ENCODE data around the gene FASTKD2. TPM values are rescaled to one million over a fixed set of nuclear protein-coding genes. Genes with fewer than 3 reads are reported as not detected.

FASTKD2 gene
- 10 to 100 TPM; 39.2 to 67.0 (median 46.2) TPM for total RNA-seq

DNA sequence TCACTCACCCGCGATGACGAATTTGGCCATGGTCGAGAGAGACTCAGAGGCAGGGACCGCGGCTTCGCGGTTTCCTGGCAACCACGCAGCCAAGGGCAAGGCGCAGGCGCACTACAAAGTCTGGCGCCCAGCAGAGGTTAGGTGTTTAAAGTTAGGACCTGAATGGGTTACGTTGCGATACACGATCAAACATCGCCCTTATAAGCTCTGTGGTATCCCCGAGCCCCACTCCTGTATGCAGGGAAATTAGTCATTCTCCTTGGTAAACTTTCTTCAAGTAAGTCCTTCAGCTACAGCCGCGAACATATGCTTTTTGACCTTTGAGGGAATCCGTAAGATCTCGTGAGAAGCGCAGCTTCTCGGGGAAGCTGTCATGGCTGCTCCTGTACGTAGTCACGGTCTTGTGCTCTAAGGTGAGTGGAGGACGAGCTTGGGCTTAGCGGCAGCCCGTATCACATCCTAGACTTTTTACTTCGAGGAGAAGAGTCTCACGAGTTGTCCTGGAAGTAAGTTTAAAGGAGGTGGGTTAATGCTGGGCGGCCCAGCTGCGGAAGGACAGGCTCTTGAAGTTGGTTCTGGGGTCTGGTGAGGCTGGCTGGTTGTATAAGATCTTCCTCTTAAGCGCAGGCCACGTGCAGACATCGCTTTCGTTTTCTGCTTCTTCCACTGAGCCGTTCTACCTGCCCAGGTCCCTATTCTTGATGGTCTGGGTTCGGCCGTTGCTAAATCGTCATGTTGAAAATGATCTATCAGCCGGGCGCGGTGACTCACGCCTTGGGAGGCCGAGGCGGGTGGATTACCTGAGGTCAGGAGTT is at the start of gene FASTKD2, which contains the start of gene MDH1B:
TSS of gene FASTKD2 (plus strand) at position 365 of the 815 bp plus-strand sequence. CDS start 1,088 bp downstream, outside the sequence.
TSS of gene MDH1B (minus strand) at position 87 of the 815 bp plus-strand sequence. CDS start at position 30, 57 bp downstream.
- 1% methylated on average over 33 to 46 of the region's 46 CpGs for WGBS, 2 donors
- H3K4me1 ChIP-seq = peaks cover 9 to 10% of the 10 kb centered on the region in 2 donors
- no peaks in the 10 kb centered on the region for H3K27me3 ChIP-seq
- peak within 1 kb of the TSS; percentile 57 to 89 (median 89) for H3K27ac ChIP-seq
- DNase-seq = peak; percentile 85 to 86
- TF ChIP-seq, protein P1, sequence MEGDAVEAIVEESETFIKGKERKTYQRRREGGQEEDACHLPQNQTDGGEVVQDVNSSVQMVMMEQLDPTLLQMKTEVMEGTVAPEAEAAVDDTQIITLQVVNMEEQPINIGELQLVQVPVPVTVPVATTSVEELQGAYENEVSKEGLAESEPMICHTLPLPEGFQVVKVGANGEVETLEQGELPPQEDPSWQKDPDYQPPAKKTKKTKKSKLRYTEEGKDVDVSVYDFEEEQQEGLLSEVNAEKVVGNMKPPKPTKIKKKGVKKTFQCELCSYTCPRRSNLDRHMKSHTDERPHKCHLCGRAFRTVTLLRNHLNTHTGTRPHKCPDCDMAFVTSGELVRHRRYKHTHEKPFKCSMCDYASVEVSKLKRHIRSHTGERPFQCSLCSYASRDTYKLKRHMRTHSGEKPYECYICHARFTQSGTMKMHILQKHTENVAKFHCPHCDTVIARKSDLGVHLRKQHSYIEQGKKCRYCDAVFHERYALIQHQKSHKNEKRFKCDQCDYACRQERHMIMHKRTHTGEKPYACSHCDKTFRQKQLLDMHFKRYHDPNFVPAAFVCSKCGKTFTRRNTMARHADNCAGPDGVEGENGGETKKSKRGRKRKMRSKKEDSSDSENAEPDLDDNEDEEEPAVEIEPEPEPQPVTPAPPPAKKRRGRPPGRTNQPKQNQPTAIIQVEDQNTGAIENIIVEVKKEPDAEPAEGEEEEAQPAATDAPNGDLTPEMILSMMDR (IDR thresholded peaks at IDR 0.05) = no peak
- TF ChIP-seq POLR2A (IDR thresholded peaks at IDR 0.05) = peak in 1 of 2 donors; percentile 43
- H3K9me3 ChIP-seq = no peaks in the 10 kb centered on the region
- H3K4me3 ChIP-seq (replicated peaks in 1 of 3) = peak within 1 kb of the TSS; percentile 42 to 68 (median 68)
- peaks cover 0 to 7% of the 10 kb centered on the region in 2 donors for H3K36me3 ChIP-seq
- intact Hi-C loops (cut with DNase I) = no loop called here

DNA sequence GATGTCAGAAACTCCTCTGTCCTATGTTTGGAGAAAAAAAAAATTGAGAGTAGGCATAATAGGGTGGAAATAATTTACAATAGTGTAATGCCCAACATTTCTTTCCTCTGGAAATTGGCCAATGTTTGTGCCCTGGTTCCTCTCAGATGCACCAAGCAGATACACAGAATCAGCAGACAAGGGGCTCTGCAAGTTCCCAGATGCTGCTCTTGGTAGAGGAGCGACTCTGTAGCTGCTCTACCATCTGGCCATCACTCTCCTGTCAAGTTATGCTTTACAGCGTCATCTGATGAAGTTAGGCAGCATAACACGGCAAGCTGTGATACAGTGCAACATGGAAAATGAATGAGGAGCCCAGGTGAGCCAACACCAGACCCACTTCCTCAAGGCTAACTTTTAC is 48.8 kb upstream of the FASTKD2 start:
- no peak for DNase-seq
- WGBS, 2 donors = 74 to 91% methylated on average over 3 of the region's 3 CpGs
- Histone ChIP-seq H3K36me3 (no peaks in the 10 kb centered on the region), H3K4me3 (replicated peaks in 1 of 3) (no peak overlapping the region), H3K4me1 (no peaks in the 10 kb centered on the region), H3K9me3 (no peaks in the 10 kb centered on the region), H3K27me3 (no peaks in the 10 kb centered on the region), H3K27ac (no peak overlapping the region)
- TF ChIP-seq, protein P1 (IDR thresholded peaks at IDR 0.05) = no peak
- no peak for TF ChIP-seq POLR2A (IDR thresholded peaks at IDR 0.05)
- intact Hi-C loops (cut with DNase I) = no loop called here

DNA sequence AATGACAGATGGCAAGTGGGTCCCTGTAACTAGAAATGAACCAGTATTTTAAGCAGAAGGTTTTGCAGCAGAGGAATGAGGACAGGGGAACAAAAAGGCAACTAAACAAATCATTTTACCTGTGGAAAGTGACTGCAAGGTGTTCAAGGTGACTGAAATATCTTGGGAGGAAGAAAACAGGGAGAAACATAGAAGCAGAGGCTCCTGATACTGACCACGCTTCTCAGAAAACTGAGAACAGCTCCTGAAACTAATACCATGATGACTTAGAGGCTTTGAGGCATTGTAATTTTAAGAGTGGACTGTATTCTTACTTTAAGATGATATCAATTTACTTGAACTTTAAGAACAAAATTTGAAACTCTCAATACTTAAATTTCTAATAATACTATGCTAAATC is 47.1 kb upstream of the FASTKD2 start, which contains the start of gene DYTN:
TSS of gene DYTN (minus strand) at position 101 of the 400 bp plus-strand sequence. CDS start 117 bp downstream, outside the sequence.
- H3K9me3 ChIP-seq = no peaks in the 10 kb centered on the region
- H3K4me1 ChIP-seq = no peaks in the 10 kb centered on the region
- H3K36me3 ChIP-seq = no peaks in the 10 kb centered on the region
- no peak within 1 kb of the TSS for H3K27ac ChIP-seq
- intact Hi-C loops (cut with DNase I) = no loop called here
- no peak for DNase-seq
- no peaks in the 10 kb centered on the region for H3K27me3 ChIP-seq
- H3K4me3 ChIP-seq (replicated peaks in 1 of 3) = no peak within 1 kb of the TSS
- 74 to 90% methylated on average over 1 of the region's 1 CpG for WGBS, 2 donors
- TF ChIP-seq, protein P1 (IDR thresholded peaks at IDR 0.05) = no peak
- no peak for TF ChIP-seq POLR2A (IDR thresholded peaks at IDR 0.05)

DNA sequence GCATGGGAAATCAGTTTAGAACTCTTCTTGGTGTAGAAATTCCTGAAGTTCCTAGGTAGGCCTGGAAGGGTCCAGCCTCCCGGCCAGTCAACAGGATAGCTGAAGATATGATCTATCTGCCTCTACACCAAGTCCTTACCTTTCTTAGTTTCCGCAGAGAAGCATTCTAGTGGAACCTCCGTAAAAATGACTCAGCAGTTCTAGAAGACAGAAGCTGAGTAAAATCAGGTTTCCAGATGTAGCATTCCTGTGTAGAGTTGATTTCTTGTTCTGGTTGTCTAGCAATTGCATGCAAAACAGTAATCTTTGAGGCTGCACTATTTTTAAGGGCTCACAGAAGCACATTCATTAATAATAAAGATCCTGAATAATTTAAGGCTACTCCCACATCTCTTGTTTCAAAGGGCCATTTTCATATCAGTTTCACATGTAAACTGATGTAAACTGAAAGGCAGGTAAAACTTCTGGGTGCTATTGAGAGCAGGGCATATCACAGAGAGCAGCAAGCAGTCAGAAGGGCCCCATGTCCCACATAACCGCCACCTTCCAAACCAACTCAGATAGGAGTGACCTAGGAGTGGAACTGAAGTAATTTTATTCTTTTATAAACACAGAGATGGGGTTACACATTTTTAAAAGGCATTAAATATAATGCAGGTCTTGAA is 44.0 kb upstream of the FASTKD2 start:
- intact Hi-C loops (cut with DNase I) = no loop called here
- DNase-seq = no peak
- no peak overlapping the region for H3K27ac ChIP-seq
- no peak overlapping the region for H3K4me3 ChIP-seq (replicated peaks in 1 of 3)
- WGBS, 2 donors = 61 to 79% methylated on average over 4 of the region's 4 CpGs
- no peaks in the 10 kb centered on the region for H3K9me3 ChIP-seq
- no peaks in the 10 kb centered on the region for H3K36me3 ChIP-seq
- TF ChIP-seq, protein P1 (IDR thresholded peaks at IDR 0.05) = no peak
- TF ChIP-seq POLR2A (IDR thresholded peaks at IDR 0.05) = no peak
- no peaks in the 10 kb centered on the region for H3K27me3 ChIP-seq
- H3K4me1 ChIP-seq = no peaks in the 10 kb centered on the region
